GM23338 (cell line): Measurements from ENCODE around the gene COL8A1. TPM values are rescaled to one million over a fixed set of nuclear protein-coding genes. Genes with fewer than 3 reads are reported as not detected.

ENCODE experiments used
- CREB1 ChIP-seq: fragments of 250-450 bp; sonication (Bioruptor Pico); IDR thresholded peaks from 2 replicates; pipeline ENCODE4 v1.5.0; 2020; ENCODE audit warnings: low read depth, mild to moderate bottlenecking, moderate library complexity
- POLR2AphosphoS5 ChIP-seq: IDR thresholded peaks from 2 replicates; pipeline ENCODE4 v1.6.1; 2016; ENCODE audit warnings: antibody characterized with exemption, low read depth
- REST ChIP-seq: IDR thresholded peaks from one replicate; pipeline ENCODE4 v1.6.1; 2018; ENCODE audit warnings: antibody characterized with exemption; ENCODE audit not compliant: unreplicated experiment
- STAT1 ChIP-seq: IDR thresholded peaks from one replicate; pipeline ENCODE4 v1.6.1; 2016; ENCODE audit warnings: antibody characterized with exemption; ENCODE audit not compliant: unreplicated experiment
- ZNF331 ChIP-seq: fragments of 250-450 bp; sonication (Bioruptor Pico); IDR thresholded peaks from 2 replicates; pipeline ENCODE4 v1.5.0; 2020; ENCODE audit warnings: low read depth, mild to moderate bottlenecking, moderate library complexity
- ZNF462 ChIP-seq: fragments of 250-450 bp; sonication (Bioruptor Pico); IDR thresholded peaks from 2 replicates; pipeline ENCODE4 v1.5.0; 2020; ENCODE audit warnings: mild to moderate bottlenecking, moderate library complexity
- polyA plus RNA-seq: library from polyadenylated mRNA; unstranded; fragments of >200 nt; fragmentation: Nextera tagmentation; extraction: Ambion mirVana; gene quantifications from 2 replicates; pipeline ENCODE4 v1.2.1, GENCODE V29; 2016
- total RNA-seq: library from RNA; depleted of rRNA; stranded (reverse); fragments of >200 nt; shearing (Covaris generic); gene quantifications from 2 replicates; pipeline ENCODE4 v1.2.3, GENCODE V29; 2014
- TF ChIP-seq, protein P1 (sequence below), 2 experiments: fragments of 200-600 bp in 1 of 2; sonication (generic) in 1 of 2; conservative IDR thresholded peaks; 2 replicates each; pipeline versions ENCODE4 v1.5.1 to v1.6.1; 2016 to 2017; ENCODE audit warnings: antibody characterized with exemption in 2 of 2, low read depth in 2 of 2, mild to moderate bottlenecking in 2 of 2, moderate library complexity in 1 of 2

The COL8A1 gene
- total and polyA plus RNA-seq, 2 experiments from 2014 or later: 0.26 to 0.97 TPM

- TF ChIP-seq ZNF462 (CRISPR knock-in tag): no peak
- TF ChIP-seq STAT1: no peak
- TF ChIP-seq, protein P1, sequence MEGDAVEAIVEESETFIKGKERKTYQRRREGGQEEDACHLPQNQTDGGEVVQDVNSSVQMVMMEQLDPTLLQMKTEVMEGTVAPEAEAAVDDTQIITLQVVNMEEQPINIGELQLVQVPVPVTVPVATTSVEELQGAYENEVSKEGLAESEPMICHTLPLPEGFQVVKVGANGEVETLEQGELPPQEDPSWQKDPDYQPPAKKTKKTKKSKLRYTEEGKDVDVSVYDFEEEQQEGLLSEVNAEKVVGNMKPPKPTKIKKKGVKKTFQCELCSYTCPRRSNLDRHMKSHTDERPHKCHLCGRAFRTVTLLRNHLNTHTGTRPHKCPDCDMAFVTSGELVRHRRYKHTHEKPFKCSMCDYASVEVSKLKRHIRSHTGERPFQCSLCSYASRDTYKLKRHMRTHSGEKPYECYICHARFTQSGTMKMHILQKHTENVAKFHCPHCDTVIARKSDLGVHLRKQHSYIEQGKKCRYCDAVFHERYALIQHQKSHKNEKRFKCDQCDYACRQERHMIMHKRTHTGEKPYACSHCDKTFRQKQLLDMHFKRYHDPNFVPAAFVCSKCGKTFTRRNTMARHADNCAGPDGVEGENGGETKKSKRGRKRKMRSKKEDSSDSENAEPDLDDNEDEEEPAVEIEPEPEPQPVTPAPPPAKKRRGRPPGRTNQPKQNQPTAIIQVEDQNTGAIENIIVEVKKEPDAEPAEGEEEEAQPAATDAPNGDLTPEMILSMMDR (conservative IDR thresholded peaks at IDR 0.05; ENCODE audit: low read depth in 2 of 2): no peak
- no peak for TF ChIP-seq CREB1 (CRISPR knock-in tag)
- TF ChIP-seq POLR2AphosphoS5: no peak
- no peak for TF ChIP-seq ZNF331 (CRISPR knock-in tag)
- no peak for TF ChIP-seq REST
Measured at GRCh38 chr3:99644017-99644416, 5.6 kb downstream of the COL8A1 start (continued).
